ENCODE data around the gene MTHFD2L.

Gene MTHFD2L

DNA sequence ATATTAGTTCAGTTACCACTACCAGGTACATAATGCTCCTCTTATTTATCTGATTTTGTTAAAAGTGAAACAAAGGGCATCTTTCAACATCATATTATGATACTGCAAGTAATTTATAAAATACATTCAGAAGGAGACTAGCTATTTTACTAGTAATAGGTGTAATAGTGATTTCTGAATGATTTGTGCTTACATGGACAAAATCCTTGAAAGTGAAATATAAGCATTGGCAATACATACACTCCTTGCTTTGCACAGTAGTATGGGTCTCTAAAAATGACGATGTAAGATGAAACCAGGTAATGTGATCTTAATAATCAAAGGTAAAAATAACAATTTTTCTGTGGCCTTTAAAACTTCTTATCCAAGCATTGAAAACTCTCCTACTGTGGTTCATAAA is 17.5 kb downstream of the MTHFD2L start:
- no peak for TF ChIP-seq FOXM1 (IDR thresholded peaks at IDR 0.05; ENCODE audit: borderline replicate concordance, low read depth)
- no peak for TF ChIP-seq EGR1 (IDR thresholded peaks at IDR 0.05)
- TF ChIP-seq NFIC (IDR thresholded peaks at IDR 0.05) = no peak
- TF ChIP-seq, protein P1, sequence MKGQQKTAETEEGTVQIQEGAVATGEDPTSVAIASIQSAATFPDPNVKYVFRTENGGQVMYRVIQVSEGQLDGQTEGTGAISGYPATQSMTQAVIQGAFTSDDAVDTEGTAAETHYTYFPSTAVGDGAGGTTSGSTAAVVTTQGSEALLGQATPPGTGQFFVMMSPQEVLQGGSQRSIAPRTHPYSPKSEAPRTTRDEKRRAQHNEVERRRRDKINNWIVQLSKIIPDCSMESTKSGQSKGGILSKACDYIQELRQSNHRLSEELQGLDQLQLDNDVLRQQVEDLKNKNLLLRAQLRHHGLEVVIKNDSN (IDR thresholded peaks at IDR 0.05) = no peak
- TF ChIP-seq TEAD4 (IDR thresholded peaks at IDR 0.05) = no peak
- no peak for TF ChIP-seq EP300 (IDR thresholded peaks at IDR 0.05; ENCODE audit: borderline replicate concordance)
- TF ChIP-seq, protein P2, sequence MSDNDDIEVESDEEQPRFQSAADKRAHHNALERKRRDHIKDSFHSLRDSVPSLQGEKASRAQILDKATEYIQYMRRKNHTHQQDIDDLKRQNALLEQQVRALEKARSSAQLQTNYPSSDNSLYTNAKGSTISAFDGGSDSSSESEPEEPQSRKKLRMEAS (IDR thresholded peaks at IDR 0.05) = no peak
- no peak for TF ChIP-seq TAF1 (IDR thresholded peaks at IDR 0.05; ENCODE audit: low read depth)
- TF ChIP-seq YY1 (IDR thresholded peaks at IDR 0.05; ENCODE audit: low read depth) = no peak
- TF ChIP-seq TCF12 (IDR thresholded peaks at IDR 0.05; ENCODE audit: low read depth) = no peak
- TF ChIP-seq CEBPB (IDR thresholded peaks at IDR 0.05) = no peak
- TF ChIP-seq CREB1 (IDR thresholded peaks at IDR 0.05; ENCODE audit: low read depth) = no peak

DNA sequence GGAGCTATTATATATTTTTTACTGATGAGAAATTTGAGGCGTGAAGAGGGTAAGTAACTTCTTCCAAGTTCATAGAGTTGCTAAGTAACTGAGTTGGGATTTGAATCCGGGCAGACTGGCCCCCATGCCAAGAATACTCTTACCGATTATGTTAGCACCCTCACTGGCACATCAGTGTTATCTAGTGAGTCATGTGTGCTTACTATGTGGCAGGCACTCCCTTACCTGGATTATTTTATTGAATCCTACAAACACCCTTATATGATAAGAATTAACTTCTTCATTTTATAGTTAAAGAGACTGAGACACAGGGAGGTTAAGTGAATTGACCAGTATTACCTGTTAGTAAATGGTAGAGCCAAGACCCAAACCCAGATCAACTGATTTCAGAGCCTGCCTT is 20.9 kb downstream of the MTHFD2L start:
- TF ChIP-seq EP300 (IDR thresholded peaks at IDR 0.05; ENCODE audit: borderline replicate concordance) = no peak
- no peak for TF ChIP-seq EGR1 (IDR thresholded peaks at IDR 0.05)
- TF ChIP-seq CEBPB (IDR thresholded peaks at IDR 0.05) = no peak
- TF ChIP-seq, protein P3, sequence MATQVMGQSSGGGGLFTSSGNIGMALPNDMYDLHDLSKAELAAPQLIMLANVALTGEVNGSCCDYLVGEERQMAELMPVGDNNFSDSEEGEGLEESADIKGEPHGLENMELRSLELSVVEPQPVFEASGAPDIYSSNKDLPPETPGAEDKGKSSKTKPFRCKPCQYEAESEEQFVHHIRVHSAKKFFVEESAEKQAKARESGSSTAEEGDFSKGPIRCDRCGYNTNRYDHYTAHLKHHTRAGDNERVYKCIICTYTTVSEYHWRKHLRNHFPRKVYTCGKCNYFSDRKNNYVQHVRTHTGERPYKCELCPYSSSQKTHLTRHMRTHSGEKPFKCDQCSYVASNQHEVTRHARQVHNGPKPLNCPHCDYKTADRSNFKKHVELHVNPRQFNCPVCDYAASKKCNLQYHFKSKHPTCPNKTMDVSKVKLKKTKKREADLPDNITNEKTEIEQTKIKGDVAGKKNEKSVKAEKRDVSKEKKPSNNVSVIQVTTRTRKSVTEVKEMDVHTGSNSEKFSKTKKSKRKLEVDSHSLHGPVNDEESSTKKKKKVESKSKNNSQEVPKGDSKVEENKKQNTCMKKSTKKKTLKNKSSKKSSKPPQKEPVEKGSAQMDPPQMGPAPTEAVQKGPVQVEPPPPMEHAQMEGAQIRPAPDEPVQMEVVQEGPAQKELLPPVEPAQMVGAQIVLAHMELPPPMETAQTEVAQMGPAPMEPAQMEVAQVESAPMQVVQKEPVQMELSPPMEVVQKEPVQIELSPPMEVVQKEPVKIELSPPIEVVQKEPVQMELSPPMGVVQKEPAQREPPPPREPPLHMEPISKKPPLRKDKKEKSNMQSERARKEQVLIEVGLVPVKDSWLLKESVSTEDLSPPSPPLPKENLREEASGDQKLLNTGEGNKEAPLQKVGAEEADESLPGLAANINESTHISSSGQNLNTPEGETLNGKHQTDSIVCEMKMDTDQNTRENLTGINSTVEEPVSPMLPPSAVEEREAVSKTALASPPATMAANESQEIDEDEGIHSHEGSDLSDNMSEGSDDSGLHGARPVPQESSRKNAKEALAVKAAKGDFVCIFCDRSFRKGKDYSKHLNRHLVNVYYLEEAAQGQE (IDR thresholded peaks at IDR 0.05; ENCODE audit: low read depth) = no peak
- TF ChIP-seq TAF1 (IDR thresholded peaks at IDR 0.05; ENCODE audit: low read depth) = no peak
- no peak for TF ChIP-seq YY1 (IDR thresholded peaks at IDR 0.05; ENCODE audit: low read depth)
- no peak for TF ChIP-seq CREB1 (IDR thresholded peaks at IDR 0.05; ENCODE audit: low read depth)
- TF ChIP-seq, protein P1 (IDR thresholded peaks at IDR 0.05) = no peak
- no peak for TF ChIP-seq RAD21 (IDR thresholded peaks at IDR 0.05; ENCODE audit: low read depth)

DNA sequence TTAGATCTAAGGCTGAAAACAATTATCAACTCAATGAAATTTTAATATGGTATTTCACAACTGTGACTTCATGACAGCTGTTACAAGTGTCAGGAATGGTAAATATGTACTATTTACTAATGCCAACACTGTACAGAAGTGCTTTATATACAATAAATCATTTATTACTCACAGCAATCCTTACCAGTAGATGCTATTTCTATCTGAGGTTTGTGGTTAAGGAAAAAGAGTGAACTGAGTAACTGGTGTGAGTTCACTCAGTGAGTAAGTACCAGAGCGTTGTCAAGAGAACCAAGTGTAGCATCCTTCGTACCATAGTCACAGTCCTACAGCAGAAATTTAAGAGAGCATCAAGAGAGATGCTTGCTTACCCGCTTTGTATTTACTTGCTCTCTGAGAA is 23.3 kb downstream of the MTHFD2L start:
- TF ChIP-seq FOXM1 (IDR thresholded peaks at IDR 0.05; ENCODE audit: borderline replicate concordance, low read depth) (no peak), EP300 (IDR thresholded peaks at IDR 0.05; ENCODE audit: borderline replicate concordance) (no peak), NFIC (IDR thresholded peaks at IDR 0.05) (no peak), ZBTB7A (IDR thresholded peaks at IDR 0.05; ENCODE audit: low read depth) (no peak)
- TF ChIP-seq, protein P3 (IDR thresholded peaks at IDR 0.05; ENCODE audit: low read depth) = no peak
- TF ChIP-seq, protein P2 (IDR thresholded peaks at IDR 0.05) = no peak

DNA sequence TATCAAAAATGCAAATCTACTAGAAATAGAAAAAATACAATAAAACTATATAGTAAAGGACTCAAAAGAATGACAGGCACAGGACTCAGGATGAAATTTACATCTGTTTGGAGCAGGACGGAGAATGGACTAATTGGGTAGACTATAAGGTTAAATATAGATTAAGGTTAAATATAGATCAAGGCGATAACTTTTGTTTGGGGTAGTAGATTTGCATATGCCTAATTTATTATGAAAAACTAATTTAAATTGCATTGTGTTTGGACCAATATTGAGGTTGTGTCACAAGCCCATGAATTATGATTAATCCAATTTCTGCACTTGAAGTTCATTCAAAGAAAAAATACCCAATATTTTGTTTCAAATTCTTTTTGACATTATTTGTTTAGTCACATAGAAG is 31.0 kb downstream of the MTHFD2L start:
- TF ChIP-seq, protein P2 (IDR thresholded peaks at IDR 0.05) = no peak
- TF ChIP-seq YY1 (IDR thresholded peaks at IDR 0.05; ENCODE audit: low read depth) = no peak
- no peak for TF ChIP-seq EGR1 (IDR thresholded peaks at IDR 0.05)
- no peak for TF ChIP-seq TEAD4 (IDR thresholded peaks at IDR 0.05)
- no peak for TF ChIP-seq TCF12 (IDR thresholded peaks at IDR 0.05; ENCODE audit: low read depth)
- no peak for TF ChIP-seq FOXM1 (IDR thresholded peaks at IDR 0.05; ENCODE audit: borderline replicate concordance, low read depth)
- no peak for TF ChIP-seq EP300 (IDR thresholded peaks at IDR 0.05; ENCODE audit: borderline replicate concordance)
- TF ChIP-seq, protein P3 (IDR thresholded peaks at IDR 0.05; ENCODE audit: low read depth) = no peak
- TF ChIP-seq, protein P1 (IDR thresholded peaks at IDR 0.05) = no peak
- no peak for TF ChIP-seq NFIC (IDR thresholded peaks at IDR 0.05)
- no peak for TF ChIP-seq CREB1 (IDR thresholded peaks at IDR 0.05; ENCODE audit: low read depth)
- TF ChIP-seq CEBPB (IDR thresholded peaks at IDR 0.05) = no peak
- TF ChIP-seq RAD21 (IDR thresholded peaks at IDR 0.05; ENCODE audit: low read depth) = no peak
- TF ChIP-seq ZBTB7A (IDR thresholded peaks at IDR 0.05; ENCODE audit: low read depth) = no peak

Measured in Ishikawa (cell line).